Uterus (tissue), 2 donors: Measurements from ENCODE around the gene MREG.

Experiments used
- POLR2A ChIP-seq, 2 donors: fragments of 450-650 bp; IDR thresholded peaks; one replicate each; pipeline ENCODE4 v1.6.1; 2016; ENCODE audit warnings: antibody characterized with exemption in 2 of 2, mild to moderate bottlenecking in 1 of 2, moderate library complexity in 1 of 2
- TF ChIP-seq, protein P1 (sequence below), 4 experiments: fragments of 200-600 bp in 2 of 4; fragments of 450-650 bp in 2 of 4; sonication (generic) in 2 of 4; IDR thresholded peaks; one replicate each; pipeline ENCODE4 v1.5.1; 2016 to 2019; ENCODE audit warnings: antibody characterized with exemption in 4 of 4, mild to moderate bottlenecking in 2 of 4, moderate library complexity in 1 of 4

GRCh38 chr2:216002101-216002678, 11.2 kb downstream of the MREG start:
- no peak for TF ChIP-seq POLR2A (IDR thresholded peaks at IDR 0.05)
- TF ChIP-seq, protein P1, sequence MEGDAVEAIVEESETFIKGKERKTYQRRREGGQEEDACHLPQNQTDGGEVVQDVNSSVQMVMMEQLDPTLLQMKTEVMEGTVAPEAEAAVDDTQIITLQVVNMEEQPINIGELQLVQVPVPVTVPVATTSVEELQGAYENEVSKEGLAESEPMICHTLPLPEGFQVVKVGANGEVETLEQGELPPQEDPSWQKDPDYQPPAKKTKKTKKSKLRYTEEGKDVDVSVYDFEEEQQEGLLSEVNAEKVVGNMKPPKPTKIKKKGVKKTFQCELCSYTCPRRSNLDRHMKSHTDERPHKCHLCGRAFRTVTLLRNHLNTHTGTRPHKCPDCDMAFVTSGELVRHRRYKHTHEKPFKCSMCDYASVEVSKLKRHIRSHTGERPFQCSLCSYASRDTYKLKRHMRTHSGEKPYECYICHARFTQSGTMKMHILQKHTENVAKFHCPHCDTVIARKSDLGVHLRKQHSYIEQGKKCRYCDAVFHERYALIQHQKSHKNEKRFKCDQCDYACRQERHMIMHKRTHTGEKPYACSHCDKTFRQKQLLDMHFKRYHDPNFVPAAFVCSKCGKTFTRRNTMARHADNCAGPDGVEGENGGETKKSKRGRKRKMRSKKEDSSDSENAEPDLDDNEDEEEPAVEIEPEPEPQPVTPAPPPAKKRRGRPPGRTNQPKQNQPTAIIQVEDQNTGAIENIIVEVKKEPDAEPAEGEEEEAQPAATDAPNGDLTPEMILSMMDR (IDR thresholded peaks at IDR 0.05), result no peak
